Measurements from ENCODE around the gene NUS1. TPM values are rescaled to one million over a fixed set of nuclear protein-coding genes. Genes with fewer than 3 reads are reported as not detected.
"Not testable (repeated sequence)": the region's sequence is repeated elsewhere in the genome, so short reads cannot be mapped to it uniquely, and the experiment has no call there.

NUS1 gene
- total and polyA plus RNA-seq, 5 experiments from 2014 or later: 13.1 to 34.6 (median 18.4) TPM

- no peak for DNase-seq
- peaks cover 0 to 16% (median 11%) of the 10 kb centered on the region in 9 donors for H3K9me3 Mint-ChIP-seq
- no peak overlapping the region for H3K27ac Mint-ChIP-seq
- POLR2A ChIA-PET: no interaction called here
- peaks cover 0 to 13% (median 5%) of the 10 kb centered on the region in 5 donors for H3K27me3 Mint-ChIP-seq
- H3K4me1 Mint-ChIP-seq: no peaks in the 10 kb centered on the region
- H3K4me3 Mint-ChIP-seq: no peak overlapping the region
- no peak for ATAC-seq
- peaks cover 0 to 2% (median 0%) of the 10 kb centered on the region in 3 donors for H3K36me3 Mint-ChIP-seq
These were observed 53.4 kb downstream of the NUS1 start for GRCh38 chr6:117728626-117729025.

- ATAC-seq: no peak
- Mint-ChIP-seq H3K9me3 (peaks cover 0 to 18% (median 10%) of the 10 kb centered on the region in 9 donors), H3K4me3 (no peak overlapping the region), H3K27ac (no peak overlapping the region), H3K27me3 (peaks cover 3 to 16% (median 7%) of the 10 kb centered on the region in 5 donors), H3K36me3 (peaks cover 0 to 2% (median 0%) of the 10 kb centered on the region in 3 donors), H3K4me1 (no peaks in the 10 kb centered on the region)
- DNase-seq: no peak
- POLR2A ChIA-PET: no interaction called here
These were observed 54.3 kb downstream of the NUS1 start for GRCh38 chr6:117729613-117730012.

GRCh38 chr6:117733341-117733740, 58.1 kb downstream of the NUS1 start:
- POLR2A ChIA-PET: no interaction called here
- H3K4me3 Mint-ChIP-seq: no peak overlapping the region
- peaks cover 0 to 19% (median 5%) of the 10 kb centered on the region in 9 donors for H3K9me3 Mint-ChIP-seq
- H3K4me1 Mint-ChIP-seq: no peaks in the 10 kb centered on the region
- H3K36me3 Mint-ChIP-seq: peaks cover 0 to 12% (median 2%) of the 10 kb centered on the region in 3 donors
- ATAC-seq: no peak
- H3K27ac Mint-ChIP-seq: no peak overlapping the region
- DNase-seq: no peak
- peaks cover 3 to 33% (median 10%) of the 10 kb centered on the region in 5 donors for H3K27me3 Mint-ChIP-seq

- H3K4me1 Mint-ChIP-seq: peaks cover 0 to 1% (median 0%) of the 10 kb centered on the region in 4 donors
- H3K4me3 Mint-ChIP-seq: no peak overlapping the region
- H3K27ac Mint-ChIP-seq: peak overlapping the region in 1 of 10 donors; percentile 4
These were observed 64.6 kb downstream of the NUS1 start for GRCh38 chr6:117739869-117740268.

GRCh38 chr6:117740605-117741004, 65.3 kb downstream of the NUS1 start:
- peaks cover 0 to 1% (median 0%) of the 10 kb centered on the region in 4 donors for H3K4me1 Mint-ChIP-seq
- POLR2A ChIA-PET: no interaction called here
- no peak for ATAC-seq
- no peak overlapping the region for H3K4me3 Mint-ChIP-seq
- no peak for DNase-seq
- H3K36me3 Mint-ChIP-seq: peaks cover 0 to 46% (median 4%) of the 10 kb centered on the region in 3 donors
- peaks cover 5 to 69% (median 22%) of the 10 kb centered on the region in 5 donors for H3K27me3 Mint-ChIP-seq
- H3K9me3 Mint-ChIP-seq: peaks cover 7 to 48% (median 19%) of the 10 kb centered on the region in 9 donors
- peak overlapping the region in 1 of 10 donors; percentile 35 for H3K27ac Mint-ChIP-seq

More at GRCh38 chr6:117739869-117740268, 64.6 kb downstream of the NUS1 start:
- H3K9me3 Mint-ChIP-seq: peaks cover 7 to 48% (median 19%) of the 10 kb centered on the region in 9 donors
- peaks cover 5 to 69% (median 20%) of the 10 kb centered on the region in 5 donors for H3K27me3 Mint-ChIP-seq
- H3K36me3 Mint-ChIP-seq: peaks cover 0 to 46% (median 4%) of the 10 kb centered on the region in 3 donors
- no peak for ATAC-seq
- DNase-seq: no peak
- POLR2A ChIA-PET: no interaction called here

- H3K27ac Mint-ChIP-seq, ATAC-seq, H3K4me3 Mint-ChIP-seq, H3K4me1 Mint-ChIP-seq, DNase-seq, POLR2A ChIA-PET: not testable (repeated sequence)
- Mint-ChIP-seq H3K9me3 (peaks cover 6 to 55% (median 38%) of the 10 kb centered on the region in 9 donors), H3K27me3 (peaks cover 0 to 11% (median 0%) of the 10 kb centered on the region in 5 donors), H3K36me3 (peaks cover 0 to 10% (median 0%) of the 10 kb centered on the region in 3 donors)
These were observed 75.4 kb downstream of the NUS1 start for GRCh38 chr6:117750675-117751074.

Other genes with a start within 250 kb of the NUS1 start
- gene ROS1, start 249.5 kb upstream of the NUS1 start, total RNA-seq: not detected
- not detected for gene ROS1, start 249.5 kb upstream of the NUS1 start, polyA plus RNA-seq
- gene DCBLD1, start 192.8 kb upstream of the NUS1 start, total RNA-seq: 1 to 10 TPM; 8.0 to 8.3 TPM
- gene DCBLD1, start 192.8 kb upstream of the NUS1 start, polyA plus RNA-seq: 1 to 10 TPM; 2.9 to 3.6 (median 3.0) TPM
- 10 to 100 TPM; 33.1 to 35.0 TPM for gene GOPC, start 73.0 kb upstream of the NUS1 start, total RNA-seq
- gene GOPC, start 73.0 kb upstream of the NUS1 start, polyA plus RNA-seq: 10 to 100 TPM; 11.8 to 14.2 (median 11.8) TPM
- not detected for gene SLC35F1, start 231.8 kb downstream of the NUS1 start, total RNA-seq
- not detected for gene SLC35F1, start 231.8 kb downstream of the NUS1 start, polyA plus RNA-seq